HEK293 (cell line): ENCODE results near the gene KATNB1.

ENCODE experiments used
- SP2 ChIP-seq: fragments of 450-650 bp; formaldehyde crosslinking; IDR thresholded peaks from 2 replicates; pipeline ENCODE4 v1.5.1; 2016; ENCODE audit warnings: missing biosample characterization, missing genetic modification characterization
- TCF7L2 ChIP-seq: IDR thresholded peaks from 2 replicates; pipeline ENCODE4 v1.6.1; 2011; ENCODE audit warnings: low read depth, mild to moderate bottlenecking, inconsistent platforms, low read length, moderate library complexity, borderline replicate concordance
- ZNF157 ChIP-seq: fragments of 450-650 bp; formaldehyde crosslinking; IDR thresholded peaks from 2 replicates; pipeline ENCODE4 v1.5.1; 2016; ENCODE audit warnings: missing biosample characterization, missing genetic modification characterization
- ZNF223 ChIP-seq: fragments of 450-650 bp; formaldehyde crosslinking; IDR thresholded peaks from 2 replicates; pipeline ENCODE4 v1.5.1; 2016; ENCODE audit warnings: missing biosample characterization, missing genetic modification characterization
- ZNF274 ChIP-seq, 2 experiments: fragments of 200-500 bp in 1 of 2; fragments of 450-650 bp in 1 of 2; sonication (Bioruptor generic) in 1 of 2; formaldehyde crosslinking in 1 of 2; IDR thresholded peaks; 2 replicates each; pipeline versions ENCODE4 v1.5.1 to v1.6.1; 2014 to 2016; ENCODE audit warnings: borderline replicate concordance in 1 of 2, inconsistent platforms in 1 of 2, low read length in 1 of 2, missing biosample characterization in 1 of 2, missing genetic modification characterization in 1 of 2
- ZNF302 ChIP-seq: fragments of 450-650 bp; formaldehyde crosslinking; IDR thresholded peaks from 2 replicates; pipeline ENCODE4 v1.5.1; 2016; ENCODE audit warnings: missing biosample characterization, missing genetic modification characterization, low read depth
- ZNF76 ChIP-seq: fragments of 450-650 bp; formaldehyde crosslinking; IDR thresholded peaks from 2 replicates; pipeline ENCODE4; 2016; ENCODE audit warnings: low read depth, missing biosample characterization, missing genetic modification characterization, borderline replicate concordance
- ZNF768 ChIP-seq: fragments of 450-650 bp; formaldehyde crosslinking; IDR thresholded peaks from 2 replicates; pipeline ENCODE4 v1.5.1; 2018; ENCODE audit warnings: missing biosample characterization, mild to moderate bottlenecking, missing genetic modification characterization
- TF ChIP-seq, protein P1 (sequence below): sonication (generic); formaldehyde crosslinking; IDR thresholded peaks from 2 replicates; pipeline ENCODE4 v1.8.1; 2022; ENCODE audit warnings: mild to moderate bottlenecking, moderate library complexity, missing genetic modification reagents
- TF ChIP-seq, protein P2 (sequence below): fragments of 450-650 bp; formaldehyde crosslinking; IDR thresholded peaks from 2 replicates; pipeline ENCODE4 v1.5.1; 2016; ENCODE audit warnings: missing biosample characterization, missing genetic modification characterization
- TF ChIP-seq, protein P3 (sequence below): fragments of 450-650 bp; formaldehyde crosslinking; IDR thresholded peaks from 2 replicates; pipeline ENCODE4 v1.5.1; 2016; ENCODE audit warnings: missing biosample characterization, missing genetic modification characterization
- TF ChIP-seq, protein P4 (sequence below): fragments of 450-650 bp; formaldehyde crosslinking; IDR thresholded peaks from 2 replicates; pipeline ENCODE4 v1.5.1; 2017; ENCODE audit warnings: missing biosample characterization, missing genetic modification characterization

DNA sequence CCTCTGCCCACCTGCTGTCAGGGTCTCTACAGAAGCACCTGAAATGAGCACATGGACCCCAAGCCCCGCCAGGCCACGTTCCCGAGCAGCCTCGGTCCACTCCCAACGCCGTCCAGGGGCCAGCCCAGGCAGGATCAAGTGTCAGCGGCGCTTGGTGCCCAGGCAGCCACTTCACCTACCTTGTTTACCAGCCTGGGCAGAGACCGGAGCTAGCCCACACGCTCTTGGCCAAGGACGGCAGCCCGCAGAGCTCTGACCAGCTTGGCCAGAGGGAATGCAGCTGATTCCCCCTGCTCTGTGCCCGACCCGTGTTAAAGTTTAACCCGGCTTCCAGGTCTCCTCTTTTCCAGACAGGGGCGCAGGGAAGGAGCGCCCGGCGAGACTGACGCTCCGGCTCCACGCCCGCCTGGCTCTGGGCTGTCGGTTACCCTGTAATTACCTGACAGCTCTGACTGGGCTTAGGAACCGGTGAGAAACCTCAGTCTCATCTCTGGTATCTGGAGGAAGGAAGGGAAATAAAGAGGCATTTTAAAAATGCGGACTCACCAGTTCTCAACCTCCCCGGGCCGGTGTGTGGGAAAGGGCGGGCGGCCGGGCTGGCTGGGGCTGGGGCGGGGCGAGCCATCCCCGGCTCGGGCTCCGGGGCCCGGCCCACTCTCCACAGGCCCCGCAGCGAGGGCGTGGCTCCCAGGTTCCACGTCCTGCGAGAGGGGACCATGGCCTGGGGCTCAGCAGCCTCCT is 62.1 kb downstream of the KATNB1 start:
- TF ChIP-seq, protein P1, sequence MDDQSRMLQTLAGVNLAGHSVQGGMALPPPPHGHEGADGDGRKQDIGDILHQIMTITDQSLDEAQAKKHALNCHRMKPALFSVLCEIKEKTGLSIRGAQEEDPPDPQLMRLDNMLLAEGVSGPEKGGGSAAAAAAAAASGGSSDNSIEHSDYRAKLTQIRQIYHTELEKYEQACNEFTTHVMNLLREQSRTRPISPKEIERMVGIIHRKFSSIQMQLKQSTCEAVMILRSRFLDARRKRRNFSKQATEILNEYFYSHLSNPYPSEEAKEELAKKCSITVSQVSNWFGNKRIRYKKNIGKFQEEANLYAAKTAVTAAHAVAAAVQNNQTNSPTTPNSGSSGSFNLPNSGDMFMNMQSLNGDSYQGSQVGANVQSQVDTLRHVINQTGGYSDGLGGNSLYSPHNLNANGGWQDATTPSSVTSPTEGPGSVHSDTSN (CRISPR knock-in tag), result no peak
- no peak for TF ChIP-seq ZNF274 (IDR thresholded peaks at IDR 0.05; ENCODE audit: low read length)
- no peak for TF ChIP-seq ZNF274 (tag by site-specific recombination; IDR thresholded peaks at IDR 0.05; ENCODE audit: borderline replicate concordance)
- no peak for TF ChIP-seq ZNF768
- TF ChIP-seq ZNF76 (tag by site-specific recombination), result no peak
- TF ChIP-seq, protein P2, sequence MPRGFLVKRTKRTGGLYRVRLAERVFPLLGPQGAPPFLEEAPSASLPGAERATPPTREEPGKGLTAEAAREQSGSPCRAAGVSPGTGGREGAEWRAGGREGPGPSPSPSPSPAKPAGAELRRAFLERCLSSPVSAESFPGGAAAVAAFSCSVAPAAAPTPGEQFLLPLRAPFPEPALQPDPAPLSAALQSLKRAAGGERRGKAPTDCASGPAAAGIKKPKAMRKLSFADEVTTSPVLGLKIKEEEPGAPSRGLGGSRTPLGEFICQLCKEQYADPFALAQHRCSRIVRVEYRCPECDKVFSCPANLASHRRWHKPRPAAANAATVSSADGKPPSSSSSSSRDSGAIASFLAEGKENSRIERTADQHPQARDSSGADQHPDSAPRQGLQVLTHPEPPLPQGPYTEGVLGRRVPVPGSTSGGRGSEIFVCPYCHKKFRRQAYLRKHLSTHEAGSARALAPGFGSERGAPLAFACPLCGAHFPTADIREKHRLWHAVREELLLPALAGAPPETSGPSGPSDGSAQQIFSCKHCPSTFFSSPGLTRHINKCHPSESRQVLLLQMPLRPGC (tag by site-specific recombination), result no peak
- TF ChIP-seq, protein P3, sequence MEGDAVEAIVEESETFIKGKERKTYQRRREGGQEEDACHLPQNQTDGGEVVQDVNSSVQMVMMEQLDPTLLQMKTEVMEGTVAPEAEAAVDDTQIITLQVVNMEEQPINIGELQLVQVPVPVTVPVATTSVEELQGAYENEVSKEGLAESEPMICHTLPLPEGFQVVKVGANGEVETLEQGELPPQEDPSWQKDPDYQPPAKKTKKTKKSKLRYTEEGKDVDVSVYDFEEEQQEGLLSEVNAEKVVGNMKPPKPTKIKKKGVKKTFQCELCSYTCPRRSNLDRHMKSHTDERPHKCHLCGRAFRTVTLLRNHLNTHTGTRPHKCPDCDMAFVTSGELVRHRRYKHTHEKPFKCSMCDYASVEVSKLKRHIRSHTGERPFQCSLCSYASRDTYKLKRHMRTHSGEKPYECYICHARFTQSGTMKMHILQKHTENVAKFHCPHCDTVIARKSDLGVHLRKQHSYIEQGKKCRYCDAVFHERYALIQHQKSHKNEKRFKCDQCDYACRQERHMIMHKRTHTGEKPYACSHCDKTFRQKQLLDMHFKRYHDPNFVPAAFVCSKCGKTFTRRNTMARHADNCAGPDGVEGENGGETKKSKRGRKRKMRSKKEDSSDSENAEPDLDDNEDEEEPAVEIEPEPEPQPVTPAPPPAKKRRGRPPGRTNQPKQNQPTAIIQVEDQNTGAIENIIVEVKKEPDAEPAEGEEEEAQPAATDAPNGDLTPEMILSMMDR (tag by site-specific recombination), result no peak
- TF ChIP-seq SP2, result no peak
- no peak for TF ChIP-seq ZNF157 (tag by site-specific recombination)
- TF ChIP-seq, protein P4, sequence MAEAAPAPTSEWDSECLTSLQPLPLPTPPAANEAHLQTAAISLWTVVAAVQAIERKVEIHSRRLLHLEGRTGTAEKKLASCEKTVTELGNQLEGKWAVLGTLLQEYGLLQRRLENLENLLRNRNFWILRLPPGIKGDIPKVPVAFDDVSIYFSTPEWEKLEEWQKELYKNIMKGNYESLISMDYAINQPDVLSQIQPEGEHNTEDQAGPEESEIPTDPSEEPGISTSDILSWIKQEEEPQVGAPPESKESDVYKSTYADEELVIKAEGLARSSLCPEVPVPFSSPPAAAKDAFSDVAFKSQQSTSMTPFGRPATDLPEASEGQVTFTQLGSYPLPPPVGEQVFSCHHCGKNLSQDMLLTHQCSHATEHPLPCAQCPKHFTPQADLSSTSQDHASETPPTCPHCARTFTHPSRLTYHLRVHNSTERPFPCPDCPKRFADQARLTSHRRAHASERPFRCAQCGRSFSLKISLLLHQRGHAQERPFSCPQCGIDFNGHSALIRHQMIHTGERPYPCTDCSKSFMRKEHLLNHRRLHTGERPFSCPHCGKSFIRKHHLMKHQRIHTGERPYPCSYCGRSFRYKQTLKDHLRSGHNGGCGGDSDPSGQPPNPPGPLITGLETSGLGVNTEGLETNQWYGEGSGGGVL (tag by site-specific recombination), result no peak
- TF ChIP-seq ZNF223 (tag by site-specific recombination), result no peak
- TF ChIP-seq ZNF302 (tag by site-specific recombination), result no peak
- TF ChIP-seq TCF7L2, result no peak
